GM18867 (cell line): ENCODE data around the gene FCER1G.
"Not testable (repeated sequence)": the region's sequence is repeated elsewhere in the genome, so short reads cannot be mapped to it uniquely, and the experiment has no call there.

ENCODE experiments used
- ATAC-seq: cut with Tn5 transposase; IDR thresholded peaks from one replicate; pipeline ENCODE4 v1.9.1; 2021; ENCODE audit warnings: mild to moderate bottlenecking, moderate library complexity; ENCODE audit not compliant: unreplicated experiment

Gene FCER1G

GRCh38 chr1:161206411-161207140 lies 8.5 kb upstream of the FCER1G start:
- no peak for ATAC-seq

GRCh38 chr1:161207173-161207572 lies 7.9 kb upstream of the FCER1G start:
- ATAC-seq, result no peak

- ATAC-seq, result peak; percentile 76
Observed at GRCh38 chr1:161209790-161210409, 5.2 kb upstream of the FCER1G start.

- no peak for ATAC-seq
Observed at GRCh38 chr1:161214369-161214768, 726 bp upstream of the FCER1G start.

- peak; percentile 85 for ATAC-seq
Observed at GRCh38 chr1:161216945-161217712, 2.0 kb downstream of the FCER1G start.

- ATAC-seq, result no peak
Observed at GRCh38 chr1:161217831-161218230, 2.7 kb downstream of the FCER1G start.

- no peak for ATAC-seq
Observed at GRCh38 chr1:161218301-161219077, 3.4 kb downstream of the FCER1G start.

GRCh38 chr1:161219078-161219892 lies 4.2 kb downstream of the FCER1G start:
- ATAC-seq, result no peak

- ATAC-seq, result no peak
Observed at GRCh38 chr1:161220002-161220401, 4.9 kb downstream of the FCER1G start.

- ATAC-seq, result no peak
Observed at GRCh38 chr1:161222175-161223019, 7.3 kb downstream of the FCER1G start.

GRCh38 chr1:161223805-161224694 lies 9.0 kb downstream of the FCER1G start:
- no peak for ATAC-seq

- ATAC-seq, result not testable (repeated sequence)
Observed at GRCh38 chr1:161224695-161225087, 9.6 kb downstream of the FCER1G start.

GRCh38 chr1:161225178-161225533 lies 10.1 kb downstream of the FCER1G start:
- no peak for ATAC-seq

GRCh38 chr1:161225534-161226319 lies 10.6 kb downstream of the FCER1G start, which contains the start of gene TOMM40L:
Gene TOMM40L, plus strand, starts transcription at chr1:161226060. Its CDS starts 430 bp downstream, at chr1:161226490.
- ATAC-seq, result peak; percentile 92

- no peak for ATAC-seq
Observed at GRCh38 chr1:161226320-161226711, 11.2 kb downstream of the FCER1G start.

GRCh38 chr1:161226759-161227158 lies 11.7 kb downstream of the FCER1G start:
- ATAC-seq, result no peak

- ATAC-seq, result peak; percentile 38
Observed at GRCh38 chr1:161227196-161227871, 12.2 kb downstream of the FCER1G start.
